HepG2 (cell line): ENCODE measurements around the gene BAIAP2L2. TPM values are rescaled to one million over a fixed set of nuclear protein-coding genes. Genes with fewer than 3 reads are reported as not detected.
A peak's percentile ranks its signal among the peaks of the same experiment; 100 is the strongest.

Experiments used
- ARID2 ChIP-seq: sonication (generic); formaldehyde crosslinking; IDR thresholded peaks from 2 replicates; pipeline ENCODE4 v1.8.1; 2022; ENCODE audit warnings: mild to moderate bottlenecking, missing genetic modification reagents, borderline replicate concordance
- HOXA7 ChIP-seq: sonication (generic); formaldehyde crosslinking; IDR thresholded peaks from 2 replicates; pipeline ENCODE4 v1.8.1; 2022; ENCODE audit warnings: mild to moderate bottlenecking, missing genetic modification reagents, moderate library complexity
- KDM3A ChIP-seq: IDR thresholded peaks from 2 replicates; pipeline ENCODE4 v1.6.1; 2018; ENCODE audit warnings: low read depth, missing compliant biosample characterization
- KDM5B ChIP-seq: sonication (generic); formaldehyde crosslinking; IDR thresholded peaks from 2 replicates; pipeline ENCODE4 v1.4.0; 2020; ENCODE audit warnings: missing genetic modification reagents, mild to moderate bottlenecking, borderline replicate concordance
- KLF11 ChIP-seq: IDR thresholded peaks from 2 replicates; pipeline ENCODE4 v1.6.1; 2016; ENCODE audit warnings: missing compliant biosample characterization
- MTF2 ChIP-seq: sonication (generic); formaldehyde crosslinking; IDR thresholded peaks from 2 replicates; pipeline ENCODE4 v1.5.0; 2020; ENCODE audit warnings: missing genetic modification reagents, borderline replicate concordance
- PLRG1 ChIP-seq: fragments of 450-650 bp; conservative IDR thresholded peaks from 2 replicates; pipeline ENCODE4 v1.6.1; 2016
- PRPF4 ChIP-seq: fragments of 200-400 bp; formaldehyde crosslinking; IDR thresholded peaks from 2 replicates; pipeline ENCODE4 v1.6.1; 2016; ENCODE audit warnings: low read length, low read depth; ENCODE audit not compliant: poor library complexity, severe bottlenecking
- RARG ChIP-seq: sonication (generic); formaldehyde crosslinking; IDR thresholded peaks from 2 replicates; pipeline ENCODE4 v1.4.0; 2020; ENCODE audit warnings: low read depth, mild to moderate bottlenecking, missing genetic modification reagents
- SOX6 ChIP-seq, 2 experiments: fragments of 450-650 bp in 1 of 2; sonication (generic) in 1 of 2; formaldehyde crosslinking in 1 of 2; IDR thresholded peaks; 2 replicates each; pipeline versions ENCODE4 v1.4.0 to v1.6.1; 2017 to 2020; ENCODE audit warnings: antibody characterized with exemption in 1 of 2, mild to moderate bottlenecking in 1 of 2, missing genetic modification reagents in 1 of 2
- TRIM24 ChIP-seq: sonication (generic); formaldehyde crosslinking; IDR thresholded peaks from 2 replicates; pipeline ENCODE4 v1.8.0; 2022; ENCODE audit warnings: mild to moderate bottlenecking, missing genetic modification reagents
- ZNF331 ChIP-seq: sonication (generic); formaldehyde crosslinking; IDR thresholded peaks from 2 replicates; pipeline ENCODE4 v1.4.0; 2020; ENCODE audit warnings: missing genetic modification reagents
- ZNF569 ChIP-seq: sonication (generic); formaldehyde crosslinking; IDR thresholded peaks from 2 replicates; pipeline ENCODE4 v1.5.0; 2020; ENCODE audit warnings: mild to moderate bottlenecking, missing genetic modification reagents, moderate library complexity, borderline replicate concordance
- ZSCAN22 ChIP-seq: sonication (generic); formaldehyde crosslinking; IDR thresholded peaks from 2 replicates; pipeline ENCODE4 v1.4.0; 2020; ENCODE audit warnings: mild to moderate bottlenecking, missing genetic modification reagents
- polyA plus RNA-seq, 8 experiments: library from polyadenylated mRNA; depleted of rRNA in 3 of 8; stranded (reverse) in 7 of 8; unstranded in 1 of 8; fragments of >200 nt; fragmentation: Illumina TruSeq in 4 of 8; extraction: Trizol in 4 of 8; gene quantifications; 2 replicates each; pipeline versions ENCODE4 v1.2.1 to v1.2.3, GENCODE V29; 2011 to 2016; ENCODE audit warnings: low read depth in 4 of 8, missing spikeins in 1 of 8, mixed read lengths in 1 of 8; ENCODE audit not compliant: insufficient read depth in 1 of 8
- total RNA-seq, 5 experiments: library from RNA; depleted of rRNA; stranded (reverse); fragments of >200 nt; fragmentation: Illumina TruSeq; extraction: Trizol; gene quantifications; 2 replicates each; pipeline ENCODE4 v1.2.3, GENCODE V29; 2016; ENCODE audit warnings: low read depth in 1 of 5
- TF ChIP-seq, protein P1 (sequence below): sonication (generic); formaldehyde crosslinking; IDR thresholded peaks from 2 replicates; pipeline ENCODE4 v1.4.0; 2020; ENCODE audit warnings: missing genetic modification reagents, borderline replicate concordance
- TF ChIP-seq, protein P2 (sequence below): sonication (generic); formaldehyde crosslinking; conservative IDR thresholded peaks from 2 replicates; pipeline ENCODE4 v1.4.0; 2020; ENCODE audit warnings: missing genetic modification reagents
- TF ChIP-seq, protein P3 (sequence below): IDR thresholded peaks from 2 replicates; pipeline ENCODE4 v1.6.1; 2016; ENCODE audit warnings: low read depth, borderline replicate concordance
- TF ChIP-seq, protein P4 (sequence below): sonication (generic); formaldehyde crosslinking; IDR thresholded peaks from 2 replicates; pipeline ENCODE4 v1.4.0; 2020; ENCODE audit warnings: missing genetic modification reagents
- TF ChIP-seq, protein P5 (sequence below): IDR thresholded peaks from 2 replicates; pipeline ENCODE4 v1.6.1; 2016; ENCODE audit warnings: mild to moderate bottlenecking, missing biosample characterization, missing genetic modification reagents
- TF ChIP-seq, protein P6 (sequence below): sonication (generic); formaldehyde crosslinking; IDR thresholded peaks from 2 replicates; pipeline ENCODE4 v1.5.0; 2020; ENCODE audit warnings: missing genetic modification reagents, mild to moderate bottlenecking, borderline replicate concordance

The BAIAP2L2 gene
- total and polyA plus RNA-seq, 2 of the 13 experiments (the other 11 are each of a cell fraction or from before 2014, with no cell fraction given), result 4.4 to 7.5 TPM

DNA sequence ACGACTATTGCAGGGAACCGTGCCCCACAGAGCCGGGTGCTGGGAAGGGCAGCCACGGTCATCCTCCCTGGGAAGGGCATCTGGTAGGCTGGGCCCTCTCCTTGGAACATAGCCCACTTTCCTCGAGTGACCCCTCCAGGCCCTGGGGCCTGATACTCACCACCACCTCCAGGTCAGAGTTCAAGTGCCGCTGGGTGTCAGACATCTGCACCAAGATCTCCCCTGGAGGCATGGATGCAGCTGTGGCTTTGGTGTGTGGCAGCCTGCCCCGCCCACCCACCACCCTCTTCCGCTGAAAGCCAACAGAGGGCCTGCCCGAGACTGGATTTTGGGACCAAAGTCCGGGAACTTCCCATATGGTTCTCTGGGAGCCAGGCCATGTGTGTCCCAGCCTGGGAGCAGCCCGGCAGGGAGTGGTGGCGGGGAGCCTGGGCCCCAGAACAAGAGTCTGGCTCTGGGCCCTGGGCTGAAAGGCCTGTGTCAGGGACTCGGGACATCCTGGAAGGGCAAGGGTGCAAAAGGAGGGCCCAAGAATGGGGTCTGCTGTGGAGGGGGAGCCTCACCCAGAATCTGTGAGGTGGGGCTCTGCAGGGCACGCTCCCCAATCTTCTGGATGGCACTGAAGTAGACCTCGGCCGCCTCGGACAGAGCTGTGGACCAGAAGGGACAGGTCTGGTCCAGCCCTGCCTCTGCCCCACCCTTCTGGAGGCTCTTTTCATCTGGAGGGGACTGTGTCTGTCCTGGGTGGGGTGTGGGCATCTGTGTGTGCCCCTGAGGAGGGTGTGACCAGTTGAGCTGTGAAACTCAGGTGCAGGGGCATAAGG, 2.6 kb downstream of the BAIAP2L2 start (continued):
- TF ChIP-seq, protein P1, sequence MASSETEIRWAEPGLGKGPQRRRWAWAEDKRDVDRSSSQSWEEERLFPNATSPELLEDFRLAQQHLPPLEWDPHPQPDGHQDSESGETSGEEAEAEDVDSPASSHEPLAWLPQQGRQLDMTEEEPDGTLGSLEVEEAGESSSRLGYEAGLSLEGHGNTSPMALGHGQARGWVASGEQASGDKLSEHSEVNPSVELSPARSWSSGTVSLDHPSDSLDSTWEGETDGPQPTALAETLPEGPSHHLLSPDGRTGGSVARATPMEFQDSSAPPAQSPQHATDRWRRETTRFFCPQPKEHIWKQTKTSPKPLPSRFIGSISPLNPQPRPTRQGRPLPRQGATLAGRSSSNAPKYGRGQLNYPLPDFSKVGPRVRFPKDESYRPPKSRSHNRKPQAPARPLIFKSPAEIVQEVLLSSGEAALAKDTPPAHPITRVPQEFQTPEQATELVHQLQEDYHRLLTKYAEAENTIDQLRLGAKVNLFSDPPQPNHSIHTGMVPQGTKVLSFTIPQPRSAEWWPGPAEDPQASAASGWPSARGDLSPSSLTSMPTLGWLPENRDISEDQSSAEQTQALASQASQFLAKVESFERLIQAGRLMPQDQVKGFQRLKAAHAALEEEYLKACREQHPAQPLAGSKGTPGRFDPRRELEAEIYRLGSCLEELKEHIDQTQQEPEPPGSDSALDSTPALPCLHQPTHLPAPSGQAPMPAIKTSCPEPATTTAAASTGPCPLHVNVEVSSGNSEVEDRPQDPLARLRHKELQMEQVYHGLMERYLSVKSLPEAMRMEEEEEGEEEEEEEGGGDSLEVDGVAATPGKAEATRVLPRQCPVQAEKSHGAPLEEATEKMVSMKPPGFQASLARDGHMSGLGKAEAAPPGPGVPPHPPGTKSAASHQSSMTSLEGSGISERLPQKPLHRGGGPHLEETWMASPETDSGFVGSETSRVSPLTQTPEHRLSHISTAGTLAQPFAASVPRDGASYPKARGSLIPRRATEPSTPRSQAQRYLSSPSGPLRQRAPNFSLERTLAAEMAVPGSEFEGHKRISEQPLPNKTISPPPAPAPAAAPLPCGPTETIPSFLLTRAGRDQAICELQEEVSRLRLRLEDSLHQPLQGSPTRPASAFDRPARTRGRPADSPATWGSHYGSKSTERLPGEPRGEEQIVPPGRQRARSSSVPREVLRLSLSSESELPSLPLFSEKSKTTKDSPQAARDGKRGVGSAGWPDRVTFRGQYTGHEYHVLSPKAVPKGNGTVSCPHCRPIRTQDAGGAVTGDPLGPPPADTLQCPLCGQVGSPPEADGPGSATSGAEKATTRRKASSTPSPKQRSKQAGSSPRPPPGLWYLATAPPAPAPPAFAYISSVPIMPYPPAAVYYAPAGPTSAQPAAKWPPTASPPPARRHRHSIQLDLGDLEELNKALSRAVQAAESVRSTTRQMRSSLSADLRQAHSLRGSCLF (CRISPR knock-in tag), result no peak
- TF ChIP-seq KDM5B (no peak), ZSCAN22 (no peak), KLF11 (CRISPR knock-in tag) (no peak), PRPF4 (no peak), MTF2 (CRISPR knock-in tag) (no peak), RARG (CRISPR knock-in tag) (no peak), KDM3A (peak; percentile 75; the same call in 1 of the 2 replicates), ZNF331 (CRISPR knock-in tag) (peak; percentile 58), PLRG1 (no peak), SOX6 (IDR thresholded peaks at IDR 0.05) (no peak), SOX6 (CRISPR knock-in tag; IDR thresholded peaks at IDR 0.05) (peak; percentile 40; the same call in 1 of the 2 replicates), ARID2 (CRISPR knock-in tag) (no peak), HOXA7 (CRISPR knock-in tag) (no peak), ZNF569 (CRISPR knock-in tag) (no peak), TRIM24 (CRISPR knock-in tag) (no peak)
- TF ChIP-seq, protein P2, sequence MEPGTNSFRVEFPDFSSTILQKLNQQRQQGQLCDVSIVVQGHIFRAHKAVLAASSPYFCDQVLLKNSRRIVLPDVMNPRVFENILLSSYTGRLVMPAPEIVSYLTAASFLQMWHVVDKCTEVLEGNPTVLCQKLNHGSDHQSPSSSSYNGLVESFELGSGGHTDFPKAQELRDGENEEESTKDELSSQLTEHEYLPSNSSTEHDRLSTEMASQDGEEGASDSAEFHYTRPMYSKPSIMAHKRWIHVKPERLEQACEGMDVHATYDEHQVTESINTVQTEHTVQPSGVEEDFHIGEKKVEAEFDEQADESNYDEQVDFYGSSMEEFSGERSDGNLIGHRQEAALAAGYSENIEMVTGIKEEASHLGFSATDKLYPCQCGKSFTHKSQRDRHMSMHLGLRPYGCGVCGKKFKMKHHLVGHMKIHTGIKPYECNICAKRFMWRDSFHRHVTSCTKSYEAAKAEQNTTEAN, result no peak; the same call in 1 of the 2 replicates
- TF ChIP-seq, protein P3, sequence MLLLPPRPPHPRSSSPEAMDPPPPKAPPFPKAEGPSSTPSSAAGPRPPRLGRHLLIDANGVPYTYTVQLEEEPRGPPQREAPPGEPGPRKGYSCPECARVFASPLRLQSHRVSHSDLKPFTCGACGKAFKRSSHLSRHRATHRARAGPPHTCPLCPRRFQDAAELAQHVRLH (CRISPR knock-in tag), result no peak
- TF ChIP-seq, protein P4, sequence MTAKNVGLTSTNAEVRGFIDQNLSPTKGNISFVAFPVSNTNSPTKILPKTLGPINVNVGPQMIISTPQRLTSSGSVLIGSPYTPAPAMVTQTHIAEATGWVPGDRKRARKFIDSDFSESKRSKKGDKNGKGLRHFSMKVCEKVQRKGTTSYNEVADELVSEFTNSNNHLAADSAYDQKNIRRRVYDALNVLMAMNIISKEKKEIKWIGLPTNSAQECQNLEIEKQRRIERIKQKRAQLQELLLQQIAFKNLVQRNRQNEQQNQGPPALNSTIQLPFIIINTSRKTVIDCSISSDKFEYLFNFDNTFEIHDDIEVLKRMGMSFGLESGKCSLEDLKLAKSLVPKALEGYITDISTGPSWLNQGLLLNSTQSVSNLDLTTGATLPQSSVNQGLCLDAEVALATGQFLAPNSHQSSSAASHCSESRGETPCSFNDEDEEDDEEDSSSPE (CRISPR knock-in tag), result no peak; the same call in 1 of the 2 replicates
- TF ChIP-seq, protein P5, sequence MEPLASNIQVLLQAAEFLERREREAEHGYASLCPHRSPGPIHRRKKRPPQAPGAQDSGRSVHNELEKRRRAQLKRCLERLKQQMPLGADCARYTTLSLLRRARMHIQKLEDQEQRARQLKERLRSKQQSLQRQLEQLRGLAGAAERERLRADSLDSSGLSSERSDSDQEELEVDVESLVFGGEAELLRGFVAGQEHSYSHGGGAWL (CRISPR knock-in tag), result 0 out of 2 replicates have a peak, but pooled peaks have one; percentile 62
- TF ChIP-seq, protein P6, sequence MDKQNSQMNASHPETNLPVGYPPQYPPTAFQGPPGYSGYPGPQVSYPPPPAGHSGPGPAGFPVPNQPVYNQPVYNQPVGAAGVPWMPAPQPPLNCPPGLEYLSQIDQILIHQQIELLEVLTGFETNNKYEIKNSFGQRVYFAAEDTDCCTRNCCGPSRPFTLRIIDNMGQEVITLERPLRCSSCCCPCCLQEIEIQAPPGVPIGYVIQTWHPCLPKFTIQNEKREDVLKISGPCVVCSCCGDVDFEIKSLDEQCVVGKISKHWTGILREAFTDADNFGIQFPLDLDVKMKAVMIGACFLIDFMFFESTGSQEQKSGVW (CRISPR knock-in tag), result no peak
